GM21825 (cell line): ENCODE data around the gene CD79A.

ENCODE experiments used
- ATAC-seq: cut with Tn5 transposase; IDR thresholded peaks from one replicate; pipeline ENCODE4 v1.9.1; 2021; ENCODE audit warnings: mild to moderate bottlenecking, moderate library complexity; ENCODE audit not compliant: unreplicated experiment

Gene CD79A

GRCh38 chr19:41917676-41918075 is 40.6 kb downstream of the CD79A start:
- no peak for ATAC-seq

- no peak for ATAC-seq
These were observed 41.0 kb downstream of the CD79A start for GRCh38 chr19:41918095-41918494.

- ATAC-seq, result no peak
These were observed 41.7 kb downstream of the CD79A start for GRCh38 chr19:41918653-41919244.

- ATAC-seq, result no peak
These were observed 43.1 kb downstream of the CD79A start for GRCh38 chr19:41919948-41920712.

GRCh38 chr19:41920882-41921576 is 44.0 kb downstream of the CD79A start:
- ATAC-seq, result no peak

- no peak for ATAC-seq
These were observed 44.8 kb downstream of the CD79A start for GRCh38 chr19:41921577-41922576.

- no peak for ATAC-seq
These were observed 45.5 kb downstream of the CD79A start for GRCh38 chr19:41922585-41922984.

- no peak for ATAC-seq
These were observed 46.1 kb downstream of the CD79A start for GRCh38 chr19:41923045-41923788.

GRCh38 chr19:41924151-41925145 is 47.4 kb downstream of the CD79A start:
- ATAC-seq, result no peak

- ATAC-seq, result no peak
These were observed 48.3 kb downstream of the CD79A start for GRCh38 chr19:41925208-41926003.

- ATAC-seq, result no peak
These were observed 49.1 kb downstream of the CD79A start for GRCh38 chr19:41926028-41926762.

GRCh38 chr19:41926763-41927496 is 49.9 kb downstream of the CD79A start:
- no peak for ATAC-seq

- no peak for ATAC-seq
These were observed 50.6 kb downstream of the CD79A start for GRCh38 chr19:41927497-41928192.

- ATAC-seq, result no peak
These were observed 51.2 kb downstream of the CD79A start, which contains the start of gene ERFL for GRCh38 chr19:41928221-41928683. ERFL (minus strand) TSS chr19:41928449; CDS start chr19:41912919, 15,530 bp downstream.

- no peak for ATAC-seq
These were observed 51.9 kb downstream of the CD79A start for GRCh38 chr19:41928754-41929535.
